Fibroblast of lung (primary cell): Measurements from ENCODE around the gene ANKS1B.

Experiments used
- CTCF ChIP-seq, 2 donors: IDR thresholded peaks in 1 of 2; conservative IDR thresholded peaks in 1 of 2; 1 replicate in 1 of 2; 2 replicates in 1 of 2; pipeline ENCODE4 v1.5.1; 2011 to 2012; ENCODE audit warnings: low read length in 2 of 2, control low read depth in 1 of 2, inconsistent platforms in 1 of 2, low read depth in 1 of 2, mild to moderate bottlenecking in 1 of 2
- EZH2 ChIP-seq: IDR thresholded peaks from 2 replicates; pipeline ENCODE4 v1.5.1; 2012; ENCODE audit warnings: low read length, control low read depth, mild to moderate bottlenecking; ENCODE audit errors: missing control alignments

GRCh38 chr12:99249543-99249942 lies 735.2 kb downstream of the ANKS1B start:
- TF ChIP-seq EZH2 (no peak), CTCF (conservative IDR thresholded peaks at IDR 0.05 in 1 of 2, IDR thresholded peaks at IDR 0.05 in 1 of 2; ENCODE audit: low read depth in 1 of 2, low read length in 2 of 2) (no peak)
